PC-9 (cell line): ENCODE measurements around the gene PLA2G12B.

ENCODE experiments used
- EZH2 ChIP-seq: fragments of 200-600 bp; sonication (generic); IDR thresholded peaks from 2 replicates; pipeline ENCODE4 v1.8.0; 2017; ENCODE audit warnings: antibody characterized with exemption, low read depth
- TF ChIP-seq, protein P1 (sequence below): fragments of 200-600 bp; sonication (generic); conservative IDR thresholded peaks from 2 replicates; pipeline ENCODE4 v1.6.1; 2017; ENCODE audit warnings: mixed run types, antibody characterized with exemption, mild to moderate bottlenecking, moderate library complexity

DNA sequence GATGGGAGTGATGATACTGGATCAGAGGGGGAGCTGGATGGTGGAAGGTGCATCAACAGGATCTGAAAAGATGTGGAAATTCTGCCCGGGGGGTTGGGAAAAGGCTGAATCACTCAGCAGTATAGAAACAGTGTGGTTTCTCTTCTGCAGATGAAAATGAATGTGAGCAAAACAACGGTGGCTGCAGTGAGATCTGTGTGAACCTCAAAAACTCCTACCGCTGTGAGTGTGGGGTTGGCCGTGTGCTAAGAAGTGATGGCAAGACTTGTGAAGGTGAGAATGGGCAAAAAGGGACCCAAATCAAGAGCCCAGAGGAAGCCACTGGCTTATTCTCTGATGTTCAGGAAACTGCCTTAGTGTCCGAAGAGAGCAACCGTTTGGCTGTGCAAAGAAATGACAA lies 48.2 kb downstream of the PLA2G12B start:
- TF ChIP-seq, protein P1, sequence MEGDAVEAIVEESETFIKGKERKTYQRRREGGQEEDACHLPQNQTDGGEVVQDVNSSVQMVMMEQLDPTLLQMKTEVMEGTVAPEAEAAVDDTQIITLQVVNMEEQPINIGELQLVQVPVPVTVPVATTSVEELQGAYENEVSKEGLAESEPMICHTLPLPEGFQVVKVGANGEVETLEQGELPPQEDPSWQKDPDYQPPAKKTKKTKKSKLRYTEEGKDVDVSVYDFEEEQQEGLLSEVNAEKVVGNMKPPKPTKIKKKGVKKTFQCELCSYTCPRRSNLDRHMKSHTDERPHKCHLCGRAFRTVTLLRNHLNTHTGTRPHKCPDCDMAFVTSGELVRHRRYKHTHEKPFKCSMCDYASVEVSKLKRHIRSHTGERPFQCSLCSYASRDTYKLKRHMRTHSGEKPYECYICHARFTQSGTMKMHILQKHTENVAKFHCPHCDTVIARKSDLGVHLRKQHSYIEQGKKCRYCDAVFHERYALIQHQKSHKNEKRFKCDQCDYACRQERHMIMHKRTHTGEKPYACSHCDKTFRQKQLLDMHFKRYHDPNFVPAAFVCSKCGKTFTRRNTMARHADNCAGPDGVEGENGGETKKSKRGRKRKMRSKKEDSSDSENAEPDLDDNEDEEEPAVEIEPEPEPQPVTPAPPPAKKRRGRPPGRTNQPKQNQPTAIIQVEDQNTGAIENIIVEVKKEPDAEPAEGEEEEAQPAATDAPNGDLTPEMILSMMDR, result no peak
- no peak for TF ChIP-seq EZH2
